SK-N-SH treated with all-trans-retinoic acid at 6 μM for 48 hours (cell line): Measurements from ENCODE around the gene LAP3.

Experiments used
- ATAC-seq: fragments of 200-7000 bp; cut with Tn5 transposase; 3 replicates; pipeline ENCODE4 v1.9.1; 2020; ENCODE audit warnings: mild to moderate bottlenecking, moderate library complexity
- ARNTL ChIP-seq: fragments of 450-650 bp; formaldehyde crosslinking; IDR thresholded peaks from 2 replicates; pipeline ENCODE4 v1.5.0; 2020; ENCODE audit warnings: low read depth, mild to moderate bottlenecking, moderate library complexity, borderline replicate concordance
- BACH2 ChIP-seq: fragments of 250-450 bp; sonication (Bioruptor Pico); IDR thresholded peaks from 2 replicates; pipeline ENCODE4 v1.9.0; 2021; ENCODE audit warnings: mild to moderate bottlenecking, borderline replicate concordance
- CSDC2 ChIP-seq: fragments of 250-450 bp; sonication (Bioruptor Pico); IDR thresholded peaks from 2 replicates; pipeline ENCODE4 v1.5.0; 2020; ENCODE audit warnings: mild to moderate bottlenecking, moderate library complexity
- CSRNP3 ChIP-seq: fragments of 250-450 bp; sonication (Bioruptor Pico); IDR thresholded peaks from 2 replicates; pipeline ENCODE4 v1.5.1; 2021; ENCODE audit warnings: mild to moderate bottlenecking, moderate library complexity
- ESRRG ChIP-seq: fragments of 250-450 bp; sonication (Bioruptor Pico); IDR thresholded peaks from 2 replicates; pipeline ENCODE4 v1.6.1; 2021; ENCODE audit warnings: mild to moderate bottlenecking
- GLIS3 ChIP-seq: fragments of 250-450 bp; sonication (Bioruptor Pico); IDR thresholded peaks from 2 replicates; pipeline ENCODE4 v1.5.0; 2020; ENCODE audit warnings: mild to moderate bottlenecking, moderate library complexity
- ISL1 ChIP-seq: fragments of 250-450 bp; sonication (Bioruptor Pico); IDR thresholded peaks from 2 replicates; pipeline ENCODE4 v2.1.2; 2022; ENCODE audit warnings: mild to moderate bottlenecking, moderate library complexity
- PPARA ChIP-seq: fragments of 250-450 bp; sonication (Bioruptor Pico); IDR thresholded peaks from 2 replicates; pipeline ENCODE4 v1.5.0; 2020; ENCODE audit warnings: mild to moderate bottlenecking, borderline replicate concordance
- RARB ChIP-seq: fragments of 250-450 bp; sonication (Bioruptor Pico); IDR thresholded peaks from 2 replicates; pipeline ENCODE4 v1.8.0; 2021; ENCODE audit warnings: mild to moderate bottlenecking, moderate library complexity
- SNAI2 ChIP-seq: fragments of 250-450 bp; sonication (Bioruptor Pico); IDR thresholded peaks from 2 replicates; pipeline ENCODE4 v1.5.0; 2020; ENCODE audit warnings: mild to moderate bottlenecking, moderate library complexity
- TCF4 ChIP-seq: fragments of 250-450 bp; sonication (Bioruptor Pico); IDR thresholded peaks from 2 replicates; pipeline ENCODE4 v1.8.0; 2021; ENCODE audit warnings: mild to moderate bottlenecking, moderate library complexity, borderline replicate concordance
- TOX ChIP-seq: fragments of 250-450 bp; sonication (Bioruptor Pico); IDR thresholded peaks from 2 replicates; pipeline ENCODE4 v1.8.0; 2021; ENCODE audit warnings: mild to moderate bottlenecking, moderate library complexity, borderline replicate concordance
- ZC3H10 ChIP-seq: fragments of 250-450 bp; sonication (Bioruptor Pico); IDR thresholded peaks from 2 replicates; pipeline ENCODE4 v1.5.1; 2021; ENCODE audit warnings: mild to moderate bottlenecking, moderate library complexity
- ZFP3 ChIP-seq: fragments of 250-450 bp; sonication (Bioruptor Pico); IDR thresholded peaks from 2 replicates; pipeline ENCODE4 v1.5.0; 2020; ENCODE audit warnings: mild to moderate bottlenecking, moderate library complexity
- ZFP30 ChIP-seq: fragments of 450-650 bp; formaldehyde crosslinking; IDR thresholded peaks from 2 replicates; pipeline ENCODE4 v1.5.0; 2022; ENCODE audit warnings: mild to moderate bottlenecking, moderate library complexity
- ZNF565 ChIP-seq: fragments of 450-650 bp; formaldehyde crosslinking; conservative IDR thresholded peaks from 2 replicates; pipeline ENCODE4 v1.5.0; 2020; ENCODE audit warnings: low read depth, mild to moderate bottlenecking, moderate library complexity
- ZNF70 ChIP-seq: fragments of 450-650 bp; formaldehyde crosslinking; IDR thresholded peaks from 2 replicates; pipeline ENCODE4 v1.5.0; 2020; ENCODE audit warnings: mild to moderate bottlenecking, moderate library complexity
- TF ChIP-seq, protein P1 (sequence below): fragments of 250-450 bp; sonication (Bioruptor Pico); IDR thresholded peaks from 2 replicates; pipeline ENCODE4 v1.8.0; 2020; ENCODE audit warnings: mild to moderate bottlenecking, moderate library complexity, borderline replicate concordance
- TF ChIP-seq, protein P2 (sequence below): fragments of 250-450 bp; sonication (Bioruptor Pico); IDR thresholded peaks from 2 replicates; pipeline ENCODE4 v1.8.0; 2021; ENCODE audit warnings: low read depth, mild to moderate bottlenecking, moderate library complexity, borderline replicate concordance

Gene LAP3

GRCh38 chr4:17546222-17546621 lies 30.8 kb upstream of the LAP3 start:
- ATAC-seq, result no peak
- TF ChIP-seq, protein P1, sequence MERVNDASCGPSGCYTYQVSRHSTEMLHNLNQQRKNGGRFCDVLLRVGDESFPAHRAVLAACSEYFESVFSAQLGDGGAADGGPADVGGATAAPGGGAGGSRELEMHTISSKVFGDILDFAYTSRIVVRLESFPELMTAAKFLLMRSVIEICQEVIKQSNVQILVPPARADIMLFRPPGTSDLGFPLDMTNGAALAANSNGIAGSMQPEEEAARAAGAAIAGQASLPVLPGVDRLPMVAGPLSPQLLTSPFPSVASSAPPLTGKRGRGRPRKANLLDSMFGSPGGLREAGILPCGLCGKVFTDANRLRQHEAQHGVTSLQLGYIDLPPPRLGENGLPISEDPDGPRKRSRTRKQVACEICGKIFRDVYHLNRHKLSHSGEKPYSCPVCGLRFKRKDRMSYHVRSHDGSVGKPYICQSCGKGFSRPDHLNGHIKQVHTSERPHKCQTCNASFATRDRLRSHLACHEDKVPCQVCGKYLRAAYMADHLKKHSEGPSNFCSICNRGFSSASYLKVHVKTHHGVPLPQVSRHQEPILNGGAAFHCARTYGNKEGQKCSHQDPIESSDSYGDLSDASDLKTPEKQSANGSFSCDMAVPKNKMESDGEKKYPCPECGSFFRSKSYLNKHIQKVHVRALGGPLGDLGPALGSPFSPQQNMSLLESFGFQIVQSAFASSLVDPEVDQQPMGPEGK (CRISPR knock-in tag), result no peak
- TF ChIP-seq ZFP30 (CRISPR knock-in tag), result no peak
- TF ChIP-seq TCF4 (CRISPR knock-in tag), result no peak
- no peak for TF ChIP-seq ZFP3 (CRISPR knock-in tag)
- no peak for TF ChIP-seq CSRNP3
- TF ChIP-seq ARNTL (CRISPR knock-in tag), result no peak
- TF ChIP-seq, all 23 proteins: peak for 0

- TF ChIP-seq ZC3H10 (CRISPR knock-in tag) (no peak), TCF4 (CRISPR knock-in tag) (no peak)
- TF ChIP-seq, protein P1 (CRISPR knock-in tag), result no peak
- no peak for ATAC-seq
Observed at GRCh38 chr4:17546678-17547077, 30.3 kb upstream of the LAP3 start.

- no peak for ATAC-seq
- TF ChIP-seq CSRNP3, result no peak
- no peak for TF ChIP-seq ISL1 (CRISPR knock-in tag)
- TF ChIP-seq CSDC2 (CRISPR knock-in tag), result no peak
- no peak for TF ChIP-seq RARB
- TF ChIP-seq, protein P2, sequence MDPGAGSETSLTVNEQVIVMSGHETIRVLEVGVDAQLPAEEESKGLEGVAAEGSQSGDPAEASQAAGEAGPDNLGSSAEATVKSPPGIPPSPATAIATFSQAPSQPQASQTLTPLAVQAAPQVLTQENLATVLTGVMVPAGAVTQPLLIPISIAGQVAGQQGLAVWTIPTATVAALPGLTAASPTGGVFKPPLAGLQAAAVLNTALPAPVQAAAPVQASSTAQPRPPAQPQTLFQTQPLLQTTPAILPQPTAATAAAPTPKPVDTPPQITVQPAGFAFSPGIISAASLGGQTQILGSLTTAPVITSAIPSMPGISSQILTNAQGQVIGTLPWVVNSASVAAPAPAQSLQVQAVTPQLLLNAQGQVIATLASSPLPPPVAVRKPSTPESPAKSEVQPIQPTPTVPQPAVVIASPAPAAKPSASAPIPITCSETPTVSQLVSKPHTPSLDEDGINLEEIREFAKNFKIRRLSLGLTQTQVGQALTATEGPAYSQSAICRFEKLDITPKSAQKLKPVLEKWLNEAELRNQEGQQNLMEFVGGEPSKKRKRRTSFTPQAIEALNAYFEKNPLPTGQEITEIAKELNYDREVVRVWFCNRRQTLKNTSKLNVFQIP, result no peak
- TF ChIP-seq, protein P1 (CRISPR knock-in tag), result no peak
- TF ChIP-seq ZFP30 (CRISPR knock-in tag), result no peak
- TF ChIP-seq GLIS3 (CRISPR knock-in tag), result no peak
- TF ChIP-seq PPARA (CRISPR knock-in tag), result no peak
- TF ChIP-seq ARNTL (CRISPR knock-in tag), result no peak
- no peak for TF ChIP-seq ZFP3 (CRISPR knock-in tag)
- no peak for TF ChIP-seq ZNF70 (CRISPR knock-in tag)
- TF ChIP-seq BACH2 (CRISPR knock-in tag), result no peak
- no peak for TF ChIP-seq ZC3H10 (CRISPR knock-in tag)
- TF ChIP-seq ZNF565, result no peak
- TF ChIP-seq SNAI2 (CRISPR knock-in tag), result no peak
- TF ChIP-seq TOX, result no peak
- no peak for TF ChIP-seq ESRRG (CRISPR knock-in tag)
Observed at GRCh38 chr4:17550549-17550948, 26.4 kb upstream of the LAP3 start.
